ENCODE data around the gene ADTRP.

ADTRP gene

GRCh38 chr6:11778648-11779328 lies at the start of gene ADTRP:
TSS of gene ADTRP (minus strand) at chr6:11778803. CDS start at chr6:11778759, 44 bp downstream.
- FAIRE-seq, result no peak

- no peak for FAIRE-seq
Measured at GRCh38 chr6:11826779-11827178, 48.2 kb upstream of the ADTRP start.

GRCh38 chr6:11824986-11825385 lies 46.4 kb upstream of the ADTRP start:
- FAIRE-seq, result no peak

GRCh38 chr6:11822346-11822745 lies 43.7 kb upstream of the ADTRP start:
- FAIRE-seq, result no peak

GRCh38 chr6:11821781-11822180 lies 43.2 kb upstream of the ADTRP start:
- FAIRE-seq, result no peak

GRCh38 chr6:11820821-11821220 lies 42.2 kb upstream of the ADTRP start:
- FAIRE-seq, result no peak

GRCh38 chr6:11819486-11819885 lies 40.9 kb upstream of the ADTRP start:
- no peak for FAIRE-seq

GRCh38 chr6:11815231-11815630 lies 36.6 kb upstream of the ADTRP start:
- no peak for FAIRE-seq

GRCh38 chr6:11814819-11815218 lies 36.2 kb upstream of the ADTRP start:
- FAIRE-seq, result no peak

- FAIRE-seq, result no peak
Measured at GRCh38 chr6:11814106-11814505, 35.5 kb upstream of the ADTRP start.

- no peak for FAIRE-seq
Measured at GRCh38 chr6:11813606-11814005, 35.0 kb upstream of the ADTRP start.

GRCh38 chr6:11812951-11813350 lies 34.3 kb upstream of the ADTRP start:
- FAIRE-seq, result no peak

GRCh38 chr6:11812439-11812838 lies 33.8 kb upstream of the ADTRP start:
- FAIRE-seq, result no peak

GRCh38 chr6:11811644-11812264 lies 33.2 kb upstream of the ADTRP start:
- no peak for FAIRE-seq

GRCh38 chr6:11810854-11811643 lies 32.4 kb upstream of the ADTRP start:
- no peak for FAIRE-seq

GRCh38 chr6:11810039-11810541 lies 31.5 kb upstream of the ADTRP start:
- FAIRE-seq, result no peak

- FAIRE-seq, result no peak
Measured at GRCh38 chr6:11808054-11808453, 29.5 kb upstream of the ADTRP start.

- no peak for FAIRE-seq
Measured at GRCh38 chr6:11806561-11807317, 28.1 kb upstream of the ADTRP start.

- FAIRE-seq, result no peak
Measured at GRCh38 chr6:11805259-11806053, 26.9 kb upstream of the ADTRP start.

GRCh38 chr6:11804701-11805100 lies 26.1 kb upstream of the ADTRP start:
- FAIRE-seq, result no peak

GRCh38 chr6:11804135-11804534 lies 25.5 kb upstream of the ADTRP start:
- FAIRE-seq, result no peak

GRCh38 chr6:11803591-11803971 lies 25.0 kb upstream of the ADTRP start:
- FAIRE-seq, result no peak

Data from TTC549 (cell line).